ENCODE results near the gene MRFAP1. TPM values are rescaled to one million over a fixed set of nuclear protein-coding genes. Genes with fewer than 3 reads are reported as not detected.
"Not testable (repeated sequence)": the region's sequence is repeated elsewhere in the genome, so short reads cannot be mapped to it uniquely, and the experiment has no call there.

Gene MRFAP1
- total RNA-seq, 2 experiments from 2014 or later, result 150 to 151 TPM

GRCh38 chr4:6628484-6628883 lies 12.0 kb upstream of the MRFAP1 start:
- intact Hi-C loops (cut with micrococcal nuclease); H3K4me3 Mint-ChIP-seq; H3K9me3 Mint-ChIP-seq; H3K27me3 Mint-ChIP-seq (ENCODE audit: low read depth); H3K36me3 Mint-ChIP-seq (ENCODE audit: low read depth); CTCF ChIA-PET; H3K27ac Mint-ChIP-seq; H3K4me1 Mint-ChIP-seq (ENCODE audit: low read depth); DNase-seq: not testable (repeated sequence)

- Mint-ChIP-seq H3K4me1 (ENCODE audit: low read depth) (peaks cover 7% of the 10 kb centered on the region), H3K27ac (peak overlapping the region; percentile 16), H3K27me3 (ENCODE audit: low read depth) (no peaks in the 10 kb centered on the region), H3K4me3 (no peak overlapping the region), H3K9me3 (no peaks in the 10 kb centered on the region), H3K36me3 (ENCODE audit: low read depth) (no peaks in the 10 kb centered on the region)
- intact Hi-C loops (cut with micrococcal nuclease), result no loop called here
- DNase-seq, result no peak
- CTCF ChIA-PET, result no interaction called here
Observed at GRCh38 chr4:6632125-6632524, 8.4 kb upstream of the MRFAP1 start.

- intact Hi-C loops (cut with micrococcal nuclease), result no loop called here
- no peaks in the 10 kb centered on the region for H3K27me3 Mint-ChIP-seq (ENCODE audit: low read depth)
- H3K9me3 Mint-ChIP-seq, result peaks cover 3% of the 10 kb centered on the region
- peaks cover 7% of the 10 kb centered on the region for H3K4me1 Mint-ChIP-seq (ENCODE audit: low read depth)
- CTCF ChIA-PET, result no interaction called here
- H3K4me3 Mint-ChIP-seq, result no peak overlapping the region
- peak; percentile 41 for DNase-seq
- peak overlapping the region; percentile 50 for H3K27ac Mint-ChIP-seq
- no peaks in the 10 kb centered on the region for H3K36me3 Mint-ChIP-seq (ENCODE audit: low read depth)
Observed at GRCh38 chr4:6633091-6633906, 7.2 kb upstream of the MRFAP1 start.

- Mint-ChIP-seq H3K9me3 (peaks cover 3% of the 10 kb centered on the region), H3K4me1 (ENCODE audit: low read depth) (peaks cover 7% of the 10 kb centered on the region), H3K36me3 (ENCODE audit: low read depth) (no peaks in the 10 kb centered on the region), H3K27me3 (ENCODE audit: low read depth) (no peaks in the 10 kb centered on the region), H3K27ac (no peak overlapping the region), H3K4me3 (no peak overlapping the region)
- no peak for DNase-seq
- intact Hi-C loops (cut with micrococcal nuclease), result no loop called here
- CTCF ChIA-PET, result interaction anchor here (0.6 to 1.0 kb wide), 2 partner anchors 18 to 719 kb away, joined by 3 to 4 read pairs; no protein-coding TSS in a partner anchor
Observed at GRCh38 chr4:6634746-6635145, 5.7 kb upstream of the MRFAP1 start.

GRCh38 chr4:6639137-6639680 lies 1.3 kb upstream of the MRFAP1 start:
- Mint-ChIP-seq H3K9me3 (peaks cover 3% of the 10 kb centered on the region), H3K36me3 (ENCODE audit: low read depth) (peaks cover 36% of the 10 kb centered on the region), H3K27me3 (ENCODE audit: low read depth) (no peaks in the 10 kb centered on the region), H3K4me3 (no peak overlapping the region), H3K27ac (peak overlapping the region; percentile 65), H3K4me1 (ENCODE audit: low read depth) (peaks cover 25% of the 10 kb centered on the region)
- intact Hi-C loops (cut with micrococcal nuclease), result no loop called here
- CTCF ChIA-PET, result interaction anchor here (0.6 to 1.0 kb wide), 3 partner anchors 8 to 334 kb away, joined by 3 read pairs; partner anchors contain the start of gene S100P
- no peak for DNase-seq

- Mint-ChIP-seq H3K27ac (peak overlapping the region; percentile 99), H3K27me3 (ENCODE audit: low read depth) (no peaks in the 10 kb centered on the region), H3K36me3 (ENCODE audit: low read depth) (peaks cover 36% of the 10 kb centered on the region), H3K9me3 (peaks cover 3% of the 10 kb centered on the region), H3K4me1 (ENCODE audit: low read depth) (peaks cover 28% of the 10 kb centered on the region), H3K4me3 (peak overlapping the region; percentile 98)
- intact Hi-C loops (cut with micrococcal nuclease), result loop anchor here (1.0 to 2.0 kb wide), 4 partner anchors 17 to 373 kb away; partner anchors contain the start of genes MAN2B2 and WFS1
- peak; percentile 56 for DNase-seq
- CTCF ChIA-PET, result interaction anchor here (0.6 to 2.3 kb wide), 6 partner anchors 23 to 428 kb away, joined by 3 to 8 read pairs (median 3); no protein-coding TSS in a partner anchor
Observed at GRCh38 chr4:6641164-6641970, 882 bp downstream of the MRFAP1 start.

GRCh38 chr4:6641971-6642320 lies 1.5 kb downstream of the MRFAP1 start:
- no peak for DNase-seq
- H3K36me3 Mint-ChIP-seq (ENCODE audit: low read depth), result peaks cover 36% of the 10 kb centered on the region
- H3K27me3 Mint-ChIP-seq (ENCODE audit: low read depth), result no peaks in the 10 kb centered on the region
- intact Hi-C loops (cut with micrococcal nuclease), result loop anchor here (1.0 to 2.0 kb wide), 4 partner anchors 17 to 373 kb away; partner anchors contain the start of genes MAN2B2 and WFS1
- peak overlapping the region; percentile 99 for H3K27ac Mint-ChIP-seq
- H3K4me1 Mint-ChIP-seq (ENCODE audit: low read depth), result peaks cover 28% of the 10 kb centered on the region
- H3K4me3 Mint-ChIP-seq, result peak overlapping the region; percentile 98
- CTCF ChIA-PET, result interaction anchor here (0.6 to 2.3 kb wide), 5 partner anchors 22 to 428 kb away, joined by 3 to 8 read pairs (median 3); no protein-coding TSS in a partner anchor
- H3K9me3 Mint-ChIP-seq, result peaks cover 3% of the 10 kb centered on the region

GRCh38 chr4:6643141-6643847 lies 2.8 kb downstream of the MRFAP1 start:
- intact Hi-C loops (cut with micrococcal nuclease), result no loop called here
- peaks cover 28% of the 10 kb centered on the region for H3K4me1 Mint-ChIP-seq (ENCODE audit: low read depth)
- H3K27me3 Mint-ChIP-seq (ENCODE audit: low read depth), result no peaks in the 10 kb centered on the region
- peaks cover 36% of the 10 kb centered on the region for H3K36me3 Mint-ChIP-seq (ENCODE audit: low read depth)
- no peak for DNase-seq
- no peak overlapping the region for H3K4me3 Mint-ChIP-seq
- peak overlapping the region; percentile 99 for H3K27ac Mint-ChIP-seq
- H3K9me3 Mint-ChIP-seq, result no peaks in the 10 kb centered on the region
- CTCF ChIA-PET, result interaction anchor here (1.0 to 2.3 kb wide), 2 partner anchors 21 to 29 kb away, joined by 3 to 8 read pairs; no protein-coding TSS in a partner anchor

GRCh38 chr4:6644792-6645530 lies 4.5 kb downstream of the MRFAP1 start:
- intact Hi-C loops (cut with micrococcal nuclease), result no loop called here
- H3K27me3 Mint-ChIP-seq (ENCODE audit: low read depth), result no peaks in the 10 kb centered on the region

GRCh38 chr4:6647169-6647568 lies 6.7 kb downstream of the MRFAP1 start:
- H3K9me3 Mint-ChIP-seq, result no peaks in the 10 kb centered on the region
- H3K4me1 Mint-ChIP-seq (ENCODE audit: low read depth), result peaks cover 20% of the 10 kb centered on the region
- DNase-seq, result no peak
- H3K4me3 Mint-ChIP-seq, result no peak overlapping the region
- intact Hi-C loops (cut with micrococcal nuclease), result no loop called here
- CTCF ChIA-PET, result no interaction called here
- H3K27me3 Mint-ChIP-seq (ENCODE audit: low read depth), result no peaks in the 10 kb centered on the region
- H3K27ac Mint-ChIP-seq, result no peak overlapping the region
- peaks cover 15% of the 10 kb centered on the region for H3K36me3 Mint-ChIP-seq (ENCODE audit: low read depth)

More at GRCh38 chr4:6644792-6645530, 4.5 kb downstream of the MRFAP1 start:
- CTCF ChIA-PET, result interaction anchor here (0.6 to 1.9 kb wide), 3 partner anchors 25 to 329 kb away, joined by 3 to 5 read pairs (median 4); no protein-coding TSS in a partner anchor
- Mint-ChIP-seq H3K4me3 (no peak overlapping the region), H3K36me3 (ENCODE audit: low read depth) (peaks cover 36% of the 10 kb centered on the region), H3K4me1 (ENCODE audit: low read depth) (peaks cover 28% of the 10 kb centered on the region), H3K9me3 (no peaks in the 10 kb centered on the region), H3K27ac (no peak overlapping the region)
- no peak for DNase-seq

- no peak overlapping the region for H3K4me3 Mint-ChIP-seq
- H3K27ac Mint-ChIP-seq, result no peak overlapping the region
- peaks cover 10% of the 10 kb centered on the region for H3K36me3 Mint-ChIP-seq (ENCODE audit: low read depth)
- DNase-seq, result no peak
- peaks cover 14% of the 10 kb centered on the region for H3K4me1 Mint-ChIP-seq (ENCODE audit: low read depth)
- no peaks in the 10 kb centered on the region for H3K9me3 Mint-ChIP-seq
- intact Hi-C loops (cut with micrococcal nuclease), result no loop called here
- H3K27me3 Mint-ChIP-seq (ENCODE audit: low read depth), result no peaks in the 10 kb centered on the region
- CTCF ChIA-PET, result no interaction called here
Observed at GRCh38 chr4:6647582-6648230, 7.2 kb downstream of the MRFAP1 start.
